GM18507 (cell line): ENCODE measurements around the gene BARHL2.

Experiments
- DNase-seq: peaks from one replicate; pipeline ENCODE4 v3.0.0; 2011; ENCODE audit warnings: low read depth; ENCODE audit not compliant: insufficient read length; ENCODE audit errors: extremely low spot score
- FAIRE-seq: peaks from 2 replicates; lab custom pipeline; 2011; peaks lifted over from hg19 to GRCh38; lab: Jason Lieb, UNC

The BARHL2 gene

DNA sequence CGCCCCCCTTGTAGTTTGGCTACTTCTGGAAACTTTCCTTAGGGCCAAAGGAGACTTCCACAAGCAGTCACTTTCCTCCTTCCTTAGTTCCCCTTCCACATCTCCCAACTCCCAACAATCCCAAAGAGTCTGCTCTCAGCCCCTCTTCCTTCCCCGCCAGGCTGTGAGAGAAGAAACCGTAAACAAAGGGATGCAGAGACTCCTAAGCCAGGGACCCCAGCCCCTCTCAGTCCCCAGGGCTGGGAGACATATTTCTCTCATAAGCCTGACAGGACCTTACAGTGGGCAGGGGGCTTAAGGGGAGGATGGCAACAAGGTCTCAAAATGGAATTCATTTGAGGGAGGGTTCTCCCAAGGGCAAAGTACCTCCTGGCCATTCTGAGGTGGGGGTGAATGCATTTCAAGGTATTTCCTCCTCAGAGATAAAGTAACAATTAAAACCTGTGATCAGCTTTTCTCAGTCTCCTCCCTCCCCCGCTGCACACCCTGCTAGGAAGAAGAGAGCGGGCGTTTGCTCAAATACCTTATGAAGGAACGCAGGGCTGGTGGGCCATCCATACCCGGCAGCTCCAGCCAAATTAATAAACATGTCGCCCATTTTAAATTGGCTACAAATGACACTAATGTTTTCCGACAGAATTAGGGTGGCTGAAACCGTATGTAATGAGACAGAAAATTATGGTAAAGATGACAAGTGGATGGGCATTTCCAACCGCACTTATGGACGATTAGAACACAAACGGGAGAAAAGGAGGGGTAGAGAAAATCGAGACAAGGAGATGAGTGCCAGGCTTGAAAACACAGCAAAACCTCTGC lies 4.0 kb downstream of the BARHL2 start:
- FAIRE-seq (no peak), DNase-seq (no peak)

DNA sequence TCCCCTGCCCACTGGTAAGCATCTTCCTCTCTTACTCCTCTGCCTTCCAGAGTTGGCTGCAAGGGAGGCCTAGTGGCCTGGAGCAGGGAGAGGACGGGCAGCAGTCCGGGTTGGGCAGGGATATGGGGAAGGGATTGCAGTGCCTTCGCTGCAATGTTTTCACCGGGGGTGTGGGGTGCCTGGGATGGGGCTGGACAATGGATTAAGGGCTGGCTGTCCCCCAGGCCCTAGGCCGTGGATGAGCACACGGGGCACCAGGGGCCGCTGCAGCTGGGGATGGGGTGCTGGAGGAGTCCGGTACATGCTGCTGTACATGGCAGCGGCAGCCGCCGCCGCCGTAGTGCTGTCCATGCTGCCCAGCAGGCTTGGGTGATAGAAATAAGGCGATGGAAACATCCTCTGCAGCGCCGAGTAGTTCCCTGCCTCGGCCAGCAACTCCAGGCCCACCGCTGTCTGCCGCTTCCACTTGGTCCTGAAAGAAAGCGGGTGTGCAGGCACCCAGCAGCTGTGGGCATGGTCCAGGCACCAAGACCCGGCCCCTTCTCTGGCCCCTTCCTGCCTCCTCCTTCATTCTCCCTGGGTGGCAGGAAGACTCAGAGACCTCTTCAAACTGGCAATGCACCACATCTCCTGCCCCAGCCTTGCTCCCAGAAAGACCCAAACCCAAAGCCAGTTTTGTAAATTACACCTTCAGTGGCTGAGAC lies 4.8 kb downstream of the BARHL2 start:
- no peak for DNase-seq

DNA sequence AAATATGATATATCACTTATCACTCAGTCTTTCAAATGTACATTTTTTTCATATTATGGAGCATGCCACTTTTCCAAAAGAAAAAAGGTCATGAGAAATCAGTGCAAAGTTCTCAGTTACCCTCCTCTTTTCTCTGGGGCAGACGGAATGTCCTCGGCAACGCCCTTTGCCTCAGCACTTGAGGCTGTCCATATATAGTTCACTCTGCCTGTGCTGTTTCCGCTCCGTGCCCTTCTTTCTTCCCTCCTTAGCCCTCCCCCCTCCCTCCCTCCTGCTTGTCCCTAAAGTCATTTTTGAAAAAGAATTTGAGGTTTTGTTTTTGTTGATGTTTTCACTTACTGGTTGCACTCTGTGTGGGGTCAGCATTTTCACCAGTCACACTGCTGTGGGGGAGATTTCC lies 5.4 kb downstream of the BARHL2 start:
- DNase-seq = no peak
- FAIRE-seq = no peak

More for the DNA sequence above, 4.8 kb downstream of the BARHL2 start:
- FAIRE-seq = no peak

DNA sequence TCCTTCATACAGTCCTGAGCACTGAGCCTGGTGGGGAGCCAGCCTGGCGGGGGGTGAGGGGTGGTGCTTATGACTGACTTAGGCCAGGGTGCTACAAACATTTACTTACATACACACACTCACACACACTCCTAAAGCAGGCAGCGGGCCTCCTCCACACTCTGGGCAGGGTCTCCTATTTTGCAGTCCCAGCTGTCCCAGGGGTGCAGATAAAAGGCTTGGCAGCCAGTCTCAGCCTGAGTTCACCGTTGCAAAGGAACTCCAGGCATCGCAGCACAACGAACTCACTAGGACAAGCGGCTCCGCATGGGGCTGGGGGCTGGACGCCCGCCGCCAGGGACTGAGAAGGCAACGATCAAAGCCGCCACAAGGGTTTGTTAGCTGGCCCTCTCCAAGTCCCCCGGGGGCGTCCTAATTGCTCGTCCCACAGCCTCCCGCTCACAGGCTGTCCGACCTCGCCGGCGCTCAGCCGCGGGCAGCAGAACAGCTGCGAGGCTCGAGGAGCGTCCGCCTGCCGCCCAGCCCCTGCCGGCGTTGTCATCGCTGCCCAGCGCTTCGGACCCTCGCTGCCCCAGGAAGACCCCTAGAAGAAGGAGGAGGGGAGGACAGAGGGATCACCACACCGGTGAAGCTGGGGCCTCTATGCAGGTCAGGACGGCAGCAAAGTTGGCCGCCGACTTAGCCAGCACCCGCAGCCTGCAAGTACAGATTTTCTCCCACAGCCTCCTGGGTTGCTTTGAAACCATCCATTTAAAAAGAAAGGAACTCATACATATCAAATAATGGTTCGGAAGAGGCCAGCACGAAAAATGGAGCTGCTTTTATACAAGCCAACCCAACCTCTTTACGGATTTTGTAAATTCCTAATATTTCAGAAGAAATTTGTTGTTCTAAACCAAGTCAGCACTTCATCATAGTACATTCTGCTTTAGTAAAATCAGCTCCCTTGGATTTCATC lies 6.2 kb downstream of the BARHL2 start:
- DNase-seq (no peak), FAIRE-seq (no peak)

DNA sequence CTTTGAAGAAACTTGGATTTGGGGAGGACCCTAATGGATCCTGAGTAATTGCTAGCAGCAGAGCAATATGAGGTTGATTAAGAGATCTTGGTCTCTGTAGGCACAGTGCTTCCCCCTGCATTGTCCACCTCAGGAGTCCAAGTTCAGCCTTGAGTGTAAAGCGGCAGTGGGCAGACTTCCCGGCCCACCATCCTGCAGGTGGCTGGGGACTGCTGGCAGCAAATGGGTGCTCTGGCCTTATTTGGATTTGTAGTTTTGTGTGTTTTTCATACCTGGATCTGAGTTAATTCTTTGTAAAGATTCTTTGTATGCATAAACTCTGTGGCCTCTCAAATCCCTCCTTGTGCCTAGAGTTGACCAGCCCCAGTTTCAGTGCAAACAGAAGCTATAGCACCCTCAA lies 7.6 kb downstream of the BARHL2 start:
- FAIRE-seq = no peak
- no peak for DNase-seq

DNA sequence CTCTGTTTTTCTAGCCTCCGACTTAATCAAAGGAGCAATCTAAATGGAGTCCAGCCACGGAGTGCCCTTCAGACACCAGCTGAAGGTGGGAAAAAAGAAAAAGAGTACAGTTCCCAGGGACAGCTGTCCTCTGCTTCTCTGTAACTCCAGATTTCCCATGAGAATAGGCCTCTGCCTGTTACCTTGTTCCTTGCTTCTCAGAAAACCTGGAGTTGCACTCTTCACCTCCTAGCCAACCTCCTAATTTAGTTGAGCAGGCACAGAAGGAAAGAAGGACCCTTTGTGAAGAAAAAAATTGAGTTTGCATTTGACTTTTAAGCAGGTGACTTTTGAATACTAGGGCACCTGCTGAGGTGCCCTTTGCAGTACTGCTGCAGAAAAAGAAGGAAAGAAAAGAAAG lies 8.3 kb downstream of the BARHL2 start:
- DNase-seq (no peak), FAIRE-seq (no peak)

DNA sequence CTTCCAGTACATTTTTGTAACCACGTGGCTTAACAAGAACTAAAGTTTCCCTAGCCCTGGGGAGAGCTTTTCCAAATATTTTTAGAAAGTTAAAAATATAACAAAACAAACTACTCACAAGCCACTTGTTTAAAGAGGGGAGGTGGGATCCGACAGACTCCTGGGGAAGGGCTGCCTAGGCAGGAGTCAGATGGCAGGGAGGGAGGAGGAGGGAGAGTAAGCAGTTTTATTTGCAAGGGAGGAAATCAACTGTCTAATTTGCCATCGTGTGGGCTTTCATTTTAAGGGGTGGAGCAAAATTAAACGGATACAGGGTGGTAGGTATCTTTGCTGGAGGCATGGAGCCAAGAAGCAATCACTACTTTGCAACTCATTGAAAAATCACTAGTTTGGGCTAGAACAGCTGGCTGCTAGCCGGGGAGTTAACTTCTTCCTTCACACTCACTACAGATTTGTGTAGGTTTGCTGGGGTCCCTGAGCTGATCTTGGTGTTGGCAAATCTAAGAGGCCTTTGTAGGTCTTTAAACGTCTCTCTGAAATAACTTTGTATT lies 8.8 kb downstream of the BARHL2 start:
- no peak for FAIRE-seq
- DNase-seq = no peak

DNA sequence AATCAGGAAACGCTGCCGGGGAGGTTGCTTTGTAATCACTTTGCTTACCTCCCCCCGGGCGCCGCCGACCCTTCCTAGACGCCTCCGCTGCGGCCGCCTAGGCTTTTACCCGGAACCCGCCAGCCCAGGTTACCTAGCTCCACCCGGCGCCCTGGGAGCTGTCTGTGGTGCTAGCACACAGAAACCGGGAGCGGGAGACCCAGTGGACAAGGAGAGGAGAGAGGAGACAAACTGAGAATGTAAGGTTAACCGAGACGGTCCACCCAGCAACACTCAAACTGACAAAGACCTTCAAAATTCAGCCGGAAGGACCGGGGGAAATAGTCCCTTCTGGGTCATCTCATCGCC lies 9.8 kb downstream of the BARHL2 start:
- no peak for FAIRE-seq
- no peak for DNase-seq

DNA sequence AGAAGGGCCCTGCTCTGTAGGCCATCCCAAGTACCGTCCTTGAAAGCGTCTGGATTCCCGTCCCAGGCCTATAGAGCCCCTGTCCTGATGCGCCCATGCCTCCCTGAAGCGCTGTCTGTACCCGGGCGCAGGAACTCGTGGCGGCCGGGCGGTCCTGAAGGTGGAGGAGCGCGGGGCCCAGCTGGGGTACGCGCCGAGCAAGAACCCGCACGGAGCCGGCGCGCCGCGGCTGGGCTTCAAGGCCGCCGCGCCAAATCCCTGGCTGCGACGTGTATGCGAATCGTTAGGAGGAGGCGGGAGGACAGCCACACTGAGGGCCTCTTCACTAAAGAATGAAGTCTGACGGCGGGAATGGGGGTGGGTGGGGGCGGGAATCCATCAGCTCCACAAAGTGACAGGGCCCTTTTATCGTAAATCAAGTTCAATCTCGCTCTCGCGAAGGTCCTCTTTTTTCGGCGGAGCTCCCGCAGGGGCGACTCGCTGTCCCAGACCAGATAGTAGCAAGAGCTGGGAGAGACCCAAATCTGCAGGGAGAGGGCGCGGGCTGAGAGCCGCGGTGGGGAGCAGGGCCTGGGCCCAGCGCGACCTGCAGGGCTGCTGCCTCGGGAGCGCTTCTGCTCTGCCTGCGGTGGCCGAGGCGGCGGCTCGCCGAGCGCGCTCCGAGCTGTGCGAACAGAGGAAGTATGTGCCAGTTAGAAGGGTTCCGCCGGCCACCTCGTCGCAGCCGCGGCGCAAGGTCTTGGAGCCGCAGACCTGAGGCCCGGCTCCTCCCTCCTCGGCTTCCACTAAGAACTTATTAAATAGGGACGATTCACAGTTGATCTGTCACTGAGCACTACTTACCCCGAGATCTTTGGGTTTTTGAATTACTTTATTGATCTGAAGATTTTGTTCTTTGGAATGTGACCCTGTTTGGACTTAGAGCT lies 10.4 kb downstream of the BARHL2 start:
- no peak for DNase-seq
- FAIRE-seq = no peak

DNA sequence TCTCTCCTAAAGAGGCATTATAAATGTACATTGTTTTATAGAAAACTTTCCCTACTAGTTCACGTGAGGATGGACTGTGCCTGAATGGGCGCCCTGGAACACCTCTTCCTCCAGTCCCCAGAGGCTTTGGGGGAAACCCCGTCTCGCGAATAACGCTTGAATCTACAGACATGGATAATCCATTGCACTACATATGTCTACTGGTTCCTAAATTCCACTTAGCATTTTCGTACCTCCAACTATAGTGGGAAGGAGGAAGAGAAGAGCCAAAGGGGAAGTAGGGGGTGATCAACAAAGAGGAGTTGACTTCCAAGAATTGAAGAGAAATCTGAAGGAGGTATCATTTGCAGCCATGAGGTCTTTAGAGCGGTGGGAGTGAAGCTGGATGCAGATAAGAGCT lies 11.1 kb downstream of the BARHL2 start:
- FAIRE-seq = no peak
- no peak for DNase-seq

DNA sequence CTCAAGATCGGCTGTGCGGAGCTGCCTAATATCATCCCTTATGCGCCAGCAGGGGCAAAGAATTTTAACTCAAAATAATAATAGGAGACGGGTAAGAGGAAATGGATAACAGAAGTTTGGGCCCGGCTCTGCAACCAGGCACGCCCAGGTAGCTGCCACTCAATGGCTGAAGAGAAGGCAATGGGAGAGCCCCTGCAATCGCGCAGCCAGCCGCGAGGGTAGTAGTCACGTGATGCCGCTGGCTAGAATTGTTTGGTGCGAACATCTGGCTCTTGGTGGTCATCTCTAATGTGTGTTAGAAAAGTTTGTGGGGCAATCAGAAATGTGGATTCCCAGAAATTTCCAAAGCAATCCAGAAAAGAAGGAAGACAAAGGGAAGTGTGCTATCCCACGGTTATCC lies 12.3 kb downstream of the BARHL2 start:
- DNase-seq (no peak), FAIRE-seq (no peak)

DNA sequence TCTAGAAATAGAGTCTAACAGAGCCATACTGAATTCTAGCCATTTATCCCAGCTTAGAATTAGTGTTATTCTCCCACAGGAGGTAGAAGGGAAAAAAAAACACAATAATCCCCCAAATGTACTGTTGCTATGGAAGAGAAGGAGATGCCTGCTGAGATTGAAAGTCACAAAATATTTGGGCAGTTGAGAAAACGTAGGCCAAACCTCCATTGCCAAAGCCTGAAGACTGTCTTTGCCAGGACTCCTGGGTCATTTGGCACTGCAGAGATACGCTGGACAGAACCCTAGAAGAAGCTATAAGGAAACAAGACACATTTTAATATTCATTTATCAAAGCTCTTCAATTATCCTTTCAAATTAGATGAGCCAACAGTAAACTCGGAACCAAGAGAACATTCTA lies 22.3 kb downstream of the BARHL2 start:
- FAIRE-seq = no peak
- no peak for DNase-seq

DNA sequence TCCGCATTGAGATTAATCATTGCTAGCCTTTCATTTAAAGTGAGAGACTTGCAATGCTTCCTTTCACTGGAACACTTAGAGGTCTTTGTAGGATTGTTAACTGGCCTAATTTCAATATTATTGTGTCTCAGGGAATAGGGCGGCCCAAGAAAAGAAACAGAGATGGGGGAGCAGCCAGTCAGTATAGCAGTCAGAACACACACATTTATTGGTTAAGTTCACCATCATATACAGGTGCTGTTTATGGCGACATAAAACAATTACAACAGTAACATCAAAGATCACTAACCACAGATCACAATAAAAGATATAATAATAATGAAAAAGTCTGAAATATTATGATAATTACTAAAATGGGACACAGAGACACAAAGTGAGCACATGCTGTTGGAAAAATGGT lies 29.4 kb downstream of the BARHL2 start:
- FAIRE-seq (no peak), DNase-seq (no peak)

DNA sequence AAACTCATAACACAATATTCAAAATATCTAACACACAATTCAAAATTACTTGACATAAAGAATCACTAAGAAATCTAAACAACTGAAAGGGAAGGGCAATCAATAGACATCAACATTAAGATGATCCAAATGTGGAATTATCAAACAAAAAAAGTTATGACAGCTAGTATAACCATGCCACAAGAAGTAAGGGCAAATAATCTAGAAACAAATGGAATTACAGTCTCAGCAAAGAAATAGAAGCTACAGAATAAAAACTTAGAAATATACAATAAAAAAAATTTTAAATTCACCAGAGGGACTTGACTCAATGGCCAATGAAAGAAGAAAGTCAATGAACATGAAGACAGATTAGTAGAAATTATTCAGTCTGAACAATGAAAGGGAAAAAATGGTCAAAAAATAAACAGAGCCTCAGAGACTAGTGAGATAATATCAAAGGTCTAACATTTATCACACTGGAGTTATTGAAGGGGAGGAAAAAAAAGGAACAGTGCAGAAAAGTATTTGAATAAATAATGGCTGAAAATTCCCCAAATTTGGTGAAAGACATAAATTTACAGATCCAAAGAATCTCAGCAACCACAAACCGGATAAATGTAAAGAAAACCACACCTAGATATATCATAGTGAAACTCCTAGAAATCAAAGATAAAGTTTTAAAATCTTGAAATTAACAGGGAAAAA lies 41.8 kb downstream of the BARHL2 start:
- FAIRE-seq (no peak), DNase-seq (no peak)

DNA sequence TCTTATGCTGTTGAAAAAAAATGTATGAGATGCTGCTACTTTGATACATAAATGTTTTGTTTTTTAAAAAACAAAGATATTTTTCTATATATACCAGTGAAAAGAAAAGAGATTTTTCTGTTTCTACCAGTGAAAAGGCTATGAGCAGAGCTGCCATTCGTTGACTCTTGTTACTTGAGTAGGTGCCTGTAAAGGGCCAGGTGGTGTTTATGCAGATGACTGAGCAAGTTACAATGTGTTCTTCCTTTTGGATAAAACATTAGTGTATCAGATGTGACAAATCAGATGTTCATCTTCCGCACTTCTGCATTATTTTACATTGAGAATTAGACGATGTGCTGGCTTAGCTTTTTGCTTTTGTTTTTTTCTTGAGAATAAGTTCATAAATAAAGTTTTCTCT lies 45.4 kb downstream of the BARHL2 start:
- FAIRE-seq = no peak
- no peak for DNase-seq

DNA sequence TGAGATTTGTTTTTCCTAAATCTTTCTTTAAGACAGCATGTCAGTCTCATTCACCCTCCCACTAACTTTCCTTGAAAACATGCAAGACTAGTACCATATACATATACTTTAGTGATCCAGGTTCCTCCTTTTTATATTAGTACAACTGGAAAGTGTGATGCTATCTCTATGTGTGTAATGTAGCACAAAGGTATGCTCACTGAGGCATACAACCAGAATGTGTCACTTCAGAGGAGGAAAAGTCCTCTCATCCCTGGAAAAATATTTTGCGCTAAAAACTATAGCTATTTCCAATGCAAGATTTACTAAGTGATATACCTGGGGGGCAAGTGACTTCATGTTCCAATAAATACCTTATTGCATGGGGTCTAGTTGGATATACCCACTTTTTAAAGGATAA lies 45.9 kb downstream of the BARHL2 start:
- DNase-seq = no peak
- FAIRE-seq = no peak
